Measurements from ENCODE around the gene KLHL6. TPM values are rescaled to one million over a fixed set of nuclear protein-coding genes. Genes with fewer than 3 reads are reported as not detected.

Gene KLHL6
- total RNA-seq, 1 experiment from 2014 or later = not detected

- H3K27ac Mint-ChIP-seq (ENCODE audit: low read depth, unreplicated experiment) = no peak overlapping the region
- ChIA-PET POLR2A (interaction anchor here (0.5 kb wide), 2 partner anchors 417 to 1059 kb away, joined by 3 read pairs; no protein-coding TSS in a partner anchor), CTCF (interaction anchor here (0.6 to 1.5 kb wide), 4 partner anchors 9 to 1422 kb away, joined by 3 to 5 read pairs (median 4); no protein-coding TSS in a partner anchor)
- no peak overlapping the region for H3K4me3 Mint-ChIP-seq (ENCODE audit: unreplicated experiment)
- BruUV-seq (replicated peaks) = no TSS peak
- no peaks in the 10 kb centered on the region for H3K27me3 Mint-ChIP-seq (ENCODE audit: insufficient read depth, unreplicated experiment)
- intact Hi-C loops (cut with micrococcal nuclease) = no loop called here
- H3K4me1 Mint-ChIP-seq (ENCODE audit: insufficient read depth, unreplicated experiment) = no peaks in the 10 kb centered on the region
- DNase-seq (ENCODE audit: unreplicated experiment) = no peak
- H3K36me3 Mint-ChIP-seq (ENCODE audit: insufficient read depth, unreplicated experiment) = no peaks in the 10 kb centered on the region
- no peaks in the 10 kb centered on the region for H3K9me3 Mint-ChIP-seq (ENCODE audit: unreplicated experiment)
- TF ChIP-seq CTCF (IDR thresholded peaks at IDR 0.05; ENCODE audit: unreplicated experiment) = no peak
These were observed 36.5 kb upstream of the KLHL6 start for GRCh38 chr3:183591881-183592521.

GRCh38 chr3:183590442-183590841, 34.9 kb upstream of the KLHL6 start:
- TF ChIP-seq CTCF (IDR thresholded peaks at IDR 0.05; ENCODE audit: unreplicated experiment) = no peak
- Mint-ChIP-seq H3K9me3 (ENCODE audit: unreplicated experiment) (no peaks in the 10 kb centered on the region), H3K36me3 (ENCODE audit: insufficient read depth, unreplicated experiment) (no peaks in the 10 kb centered on the region), H3K27ac (ENCODE audit: low read depth, unreplicated experiment) (no peak overlapping the region), H3K27me3 (ENCODE audit: insufficient read depth, unreplicated experiment) (no peaks in the 10 kb centered on the region), H3K4me1 (ENCODE audit: insufficient read depth, unreplicated experiment) (no peaks in the 10 kb centered on the region), H3K4me3 (ENCODE audit: unreplicated experiment) (no peak overlapping the region)
- intact Hi-C loops (cut with micrococcal nuclease) = no loop called here
- no peak for DNase-seq (ENCODE audit: unreplicated experiment)
- ChIA-PET CTCF (no interaction called here), POLR2A (no interaction called here)
- no TSS peak for BruUV-seq (replicated peaks)

GRCh38 chr3:183587336-183587735, 31.8 kb upstream of the KLHL6 start:
- Mint-ChIP-seq H3K36me3 (ENCODE audit: insufficient read depth, unreplicated experiment) (no peaks in the 10 kb centered on the region), H3K9me3 (ENCODE audit: unreplicated experiment) (no peaks in the 10 kb centered on the region), H3K4me3 (ENCODE audit: unreplicated experiment) (no peak overlapping the region), H3K27ac (ENCODE audit: low read depth, unreplicated experiment) (no peak overlapping the region), H3K4me1 (ENCODE audit: insufficient read depth, unreplicated experiment) (no peaks in the 10 kb centered on the region), H3K27me3 (ENCODE audit: insufficient read depth, unreplicated experiment) (no peaks in the 10 kb centered on the region)
- ChIA-PET POLR2A (no interaction called here), CTCF (interaction anchor here (0.6 kb wide), 1 partner anchor 179 kb away, joined by 3 read pairs; no protein-coding TSS in a partner anchor)
- DNase-seq (ENCODE audit: unreplicated experiment) = no peak
- TF ChIP-seq CTCF (IDR thresholded peaks at IDR 0.05; ENCODE audit: unreplicated experiment) = no peak
- intact Hi-C loops (cut with micrococcal nuclease) = no loop called here
- no TSS peak for BruUV-seq (replicated peaks)

GRCh38 chr3:183586477-183586876, 31.0 kb upstream of the KLHL6 start:
- no peaks in the 10 kb centered on the region for H3K4me1 Mint-ChIP-seq (ENCODE audit: insufficient read depth, unreplicated experiment)
- H3K27ac Mint-ChIP-seq (ENCODE audit: low read depth, unreplicated experiment) = no peak overlapping the region
- intact Hi-C loops (cut with micrococcal nuclease) = no loop called here
- no TSS peak for BruUV-seq (replicated peaks)
- no peak for TF ChIP-seq CTCF (IDR thresholded peaks at IDR 0.05; ENCODE audit: unreplicated experiment)
- H3K27me3 Mint-ChIP-seq (ENCODE audit: insufficient read depth, unreplicated experiment) = peaks cover 5% of the 10 kb centered on the region
- no peak for DNase-seq (ENCODE audit: unreplicated experiment)
- ChIA-PET CTCF (no interaction called here), POLR2A (no interaction called here)
- H3K4me3 Mint-ChIP-seq (ENCODE audit: unreplicated experiment) = no peak overlapping the region
- H3K9me3 Mint-ChIP-seq (ENCODE audit: unreplicated experiment) = no peaks in the 10 kb centered on the region
- H3K36me3 Mint-ChIP-seq (ENCODE audit: insufficient read depth, unreplicated experiment) = no peaks in the 10 kb centered on the region
